ENCODE measurements around the gene DENND6A.
"Not testable (repeated sequence)": the region's sequence is repeated elsewhere in the genome, so short reads cannot be mapped to it uniquely, and the experiment has no call there.

The DENND6A gene

DNA sequence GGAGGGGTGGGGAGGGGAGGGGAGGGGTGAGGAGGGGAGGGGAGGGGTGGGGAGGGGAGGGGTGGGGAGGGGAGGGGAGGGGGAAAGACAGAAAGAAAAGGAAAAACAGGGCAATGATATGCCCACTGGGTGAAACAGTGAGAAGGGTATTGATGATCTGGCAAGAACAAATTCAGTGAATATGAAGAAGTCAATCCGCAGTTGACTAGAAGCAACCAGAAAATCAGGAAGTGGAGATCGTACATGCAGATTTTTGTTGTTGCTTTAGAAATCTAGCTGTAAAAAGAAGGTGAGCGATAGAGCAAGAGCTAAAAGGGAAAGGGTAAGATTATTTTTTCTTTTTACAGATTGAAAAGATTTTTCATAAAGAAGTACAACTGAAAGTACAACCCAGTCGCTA, 48.1 kb downstream of the DENND6A start:
- DNase-seq (ENCODE audit: low read depth in 2 of 2) = no peak

DNA sequence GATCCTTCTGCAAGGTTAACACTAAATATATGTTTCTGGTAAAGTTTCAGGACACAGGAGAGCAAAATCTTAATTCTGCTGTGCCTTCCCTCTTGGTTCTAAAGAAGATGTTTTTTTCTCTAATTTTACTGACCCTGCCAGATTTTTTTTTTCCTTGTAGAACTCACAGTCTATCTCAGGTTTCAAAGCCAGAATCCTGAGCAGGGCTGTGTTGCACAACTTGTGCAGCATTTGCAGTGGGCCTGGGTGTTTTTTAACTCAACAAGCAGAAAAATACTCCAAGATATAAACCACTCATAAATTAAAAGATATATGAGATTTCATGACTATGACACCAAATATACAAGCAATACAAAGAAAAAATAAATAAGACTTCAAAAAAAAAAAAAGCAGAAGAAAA, 55.5 kb downstream of the DENND6A start:
- no peak for DNase-seq (ENCODE audit: low read depth in 2 of 2)

DNA sequence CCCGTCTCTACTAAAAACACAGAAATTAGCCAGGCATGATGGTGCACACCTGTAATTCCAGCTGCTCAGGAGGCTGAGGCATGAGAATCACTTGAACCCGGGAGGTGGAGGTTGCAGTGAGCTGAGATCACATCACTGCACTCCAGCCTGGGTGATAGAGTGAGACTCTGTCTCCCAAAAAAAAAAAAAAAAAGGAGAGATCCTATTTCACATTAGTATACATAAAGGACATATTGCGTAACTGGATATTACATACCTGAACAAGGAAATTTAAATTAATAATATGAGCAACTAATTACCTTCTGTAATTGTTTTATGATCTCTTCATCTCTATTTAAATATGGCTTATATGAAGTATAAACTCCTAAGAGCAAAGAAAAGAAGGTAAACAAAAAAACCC, 58.6 kb downstream of the DENND6A start:
- DNase-seq (ENCODE audit: low read depth in 2 of 2) = not testable (repeated sequence)

DNA sequence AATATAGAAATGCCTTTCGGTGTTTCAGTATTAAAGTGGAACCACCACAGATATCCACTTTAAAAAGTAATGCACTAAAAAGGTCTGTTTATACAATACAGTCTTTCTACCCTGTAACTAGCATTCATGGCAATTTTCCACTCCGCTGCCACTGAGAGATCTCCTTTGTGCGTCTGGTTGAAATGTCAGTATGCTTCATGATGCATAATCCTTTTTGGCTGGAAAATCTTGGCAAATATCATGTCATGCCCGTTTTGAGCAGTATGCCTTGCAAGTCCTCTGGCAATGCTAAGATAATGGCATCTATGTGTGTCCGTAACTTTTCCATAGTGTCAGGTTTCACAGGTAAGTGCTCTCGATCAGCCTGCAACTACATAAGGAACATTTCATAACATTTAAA, 64.9 kb downstream of the DENND6A start:
- DNase-seq (ENCODE audit: low read depth in 2 of 2) = no peak

DNA sequence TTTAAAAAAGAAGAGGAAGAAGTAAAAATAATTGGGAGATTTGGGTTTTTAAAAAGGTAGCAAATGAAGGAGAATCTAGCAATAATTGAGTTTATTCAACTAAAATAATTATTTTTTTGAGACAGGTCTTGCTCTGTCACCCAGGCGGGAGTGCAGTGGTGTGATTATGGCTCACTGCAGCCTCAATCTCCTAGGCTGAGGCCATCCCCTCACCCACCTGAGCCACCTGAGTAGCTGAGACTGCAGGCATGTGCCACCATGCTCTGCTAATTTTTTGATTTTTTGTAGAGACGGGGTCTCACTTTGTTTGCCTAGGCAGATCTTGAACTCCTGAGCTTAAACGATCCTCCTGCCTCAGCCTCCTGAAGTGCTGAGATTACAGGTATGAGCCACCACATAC, 68.1 kb downstream of the DENND6A start:
- no peak for DNase-seq (ENCODE audit: low read depth in 2 of 2)

DNA sequence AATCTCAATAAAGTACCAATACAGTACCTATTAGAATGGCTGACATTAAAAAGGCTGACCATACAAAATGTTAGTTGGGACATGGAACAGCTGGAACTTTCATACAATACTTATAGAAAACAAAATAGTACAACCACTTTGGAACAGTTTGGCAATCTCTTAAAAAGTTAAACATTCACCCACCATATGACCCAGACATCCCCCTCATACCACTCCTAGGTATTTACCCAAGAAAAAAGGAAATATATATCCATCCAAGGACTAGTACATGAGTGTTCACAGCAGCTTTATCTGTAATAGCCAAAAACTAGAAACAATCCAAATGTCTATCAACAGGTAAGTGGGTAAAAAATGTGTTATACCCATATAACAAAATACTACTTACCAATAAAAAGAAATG, 70.5 kb downstream of the DENND6A start:
- DNase-seq (ENCODE audit: low read depth in 2 of 2) = no peak

DNA sequence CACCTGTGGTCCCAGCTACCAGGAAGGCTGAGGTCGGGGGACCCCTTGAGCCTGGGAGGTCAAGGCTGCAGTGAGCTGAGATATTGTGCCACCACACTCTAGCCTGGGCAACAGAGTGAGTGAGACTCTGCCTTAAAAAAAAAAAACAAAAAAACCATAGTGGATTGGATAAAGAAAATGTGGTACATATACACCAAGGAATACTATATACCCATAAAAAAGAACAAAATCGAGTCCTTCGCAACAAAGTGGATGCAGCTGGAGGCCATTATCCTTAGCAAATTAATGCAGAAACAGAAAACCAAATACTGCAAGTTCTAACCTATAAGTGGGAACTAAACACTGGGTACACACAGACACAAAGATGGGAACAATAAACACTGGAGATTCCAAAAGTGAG, 75.1 kb downstream of the DENND6A start:
- no peak for DNase-seq (ENCODE audit: low read depth in 2 of 2)

DNA sequence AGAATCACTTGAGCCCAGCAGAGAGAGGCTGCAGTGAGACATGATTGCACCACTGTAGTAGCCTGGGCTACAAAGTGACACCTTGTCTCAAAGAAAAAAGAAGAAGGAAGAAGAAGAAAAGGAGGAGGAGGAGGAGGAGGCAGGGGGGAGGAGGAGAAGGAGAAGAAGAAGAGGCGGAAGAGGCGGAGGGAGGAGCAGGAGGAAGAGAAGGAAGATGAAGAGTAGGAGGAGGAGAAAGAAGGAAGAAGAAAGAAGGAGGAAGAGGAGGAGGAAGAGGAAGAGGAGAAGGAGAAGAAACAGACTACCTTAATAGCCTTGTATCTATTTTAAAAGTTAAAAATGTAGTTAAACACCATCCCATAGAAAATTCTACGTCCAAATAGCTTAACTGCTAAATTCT, 76.6 kb downstream of the DENND6A start:
- DNase-seq (ENCODE audit: low read depth in 2 of 2) = no peak

DNA sequence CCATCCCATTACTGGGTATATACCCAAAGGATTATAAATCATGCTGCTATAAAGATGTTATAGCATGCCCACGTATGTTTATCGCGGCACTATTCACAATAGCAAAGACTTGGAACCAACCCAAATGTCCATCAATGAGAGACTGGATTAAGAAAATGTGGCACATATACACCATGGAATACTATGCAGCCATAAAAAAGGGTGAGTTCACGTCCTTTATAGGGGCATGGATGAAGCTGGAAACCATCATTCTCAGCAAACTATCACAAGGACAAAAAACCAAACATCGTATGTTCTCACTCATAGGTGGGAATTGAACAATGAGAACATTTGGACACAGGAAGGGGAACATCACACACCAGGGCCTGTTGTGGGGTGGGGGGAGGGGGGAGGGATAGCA, 81.0 kb downstream of the DENND6A start:
- not testable (repeated sequence) for DNase-seq (ENCODE audit: low read depth in 2 of 2)

DNA sequence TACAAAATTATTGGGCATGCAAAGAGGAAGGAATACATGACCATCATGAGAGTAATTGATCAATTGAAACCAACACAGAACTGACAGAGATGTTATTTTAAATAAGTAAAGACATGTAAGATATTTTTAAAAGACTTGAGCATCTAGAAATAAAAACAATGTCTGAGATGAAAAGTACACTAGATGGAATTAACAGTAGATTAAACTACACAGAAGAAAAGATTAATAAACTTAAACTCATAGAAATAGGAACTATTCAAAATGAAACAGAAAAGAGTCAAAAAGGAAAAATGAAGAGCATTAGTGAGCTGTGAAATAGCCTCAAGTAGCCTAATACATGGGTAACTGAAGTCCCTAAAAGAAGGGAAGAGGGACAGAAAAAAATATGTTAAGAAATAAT, 87.2 kb downstream of the DENND6A start:
- no peak for DNase-seq (ENCODE audit: low read depth in 2 of 2)

DNA sequence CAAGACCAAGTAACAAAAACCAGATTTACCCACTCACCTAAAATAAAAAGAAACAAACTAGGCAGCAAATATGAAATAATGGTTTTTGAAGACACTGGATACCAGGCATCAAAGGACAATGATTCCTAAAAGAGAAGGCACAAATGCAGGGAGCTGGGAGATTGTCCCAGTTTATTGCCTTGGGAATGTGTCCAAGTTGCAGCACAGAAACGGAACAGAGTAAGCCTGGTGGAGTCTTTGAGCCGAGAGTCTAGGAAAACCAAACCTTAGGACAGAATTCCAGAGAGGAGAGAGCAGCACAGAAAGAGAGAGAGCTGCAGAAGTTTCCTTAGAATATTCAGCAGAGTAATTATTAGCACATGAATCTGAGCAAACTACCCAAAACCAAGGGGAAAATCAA, 87.9 kb downstream of the DENND6A start:
- DNase-seq (ENCODE audit: low read depth in 2 of 2) = no peak

DNA sequence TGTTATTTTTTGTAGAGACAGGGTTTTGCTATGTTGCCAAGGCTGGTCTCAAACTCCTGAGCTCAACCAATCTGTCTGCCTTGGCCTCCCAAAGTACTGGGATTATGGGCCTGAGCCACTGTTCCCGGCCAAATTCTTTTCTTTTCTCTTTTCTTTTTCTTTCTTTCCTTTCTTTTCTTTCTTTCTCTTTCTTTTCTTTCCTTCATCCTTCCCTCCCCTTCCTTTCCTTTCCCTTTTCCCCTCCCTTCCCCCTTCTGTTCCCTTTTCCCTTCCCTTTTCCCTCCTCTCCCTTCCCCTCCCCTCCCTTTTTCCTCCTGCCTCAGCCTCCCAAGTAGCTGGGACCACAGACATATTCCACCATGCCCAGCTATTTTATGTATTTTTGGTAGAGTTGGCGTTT, 92.7 kb downstream of the DENND6A start:
- DNase-seq (ENCODE audit: low read depth in 2 of 2) = no peak

DNA sequence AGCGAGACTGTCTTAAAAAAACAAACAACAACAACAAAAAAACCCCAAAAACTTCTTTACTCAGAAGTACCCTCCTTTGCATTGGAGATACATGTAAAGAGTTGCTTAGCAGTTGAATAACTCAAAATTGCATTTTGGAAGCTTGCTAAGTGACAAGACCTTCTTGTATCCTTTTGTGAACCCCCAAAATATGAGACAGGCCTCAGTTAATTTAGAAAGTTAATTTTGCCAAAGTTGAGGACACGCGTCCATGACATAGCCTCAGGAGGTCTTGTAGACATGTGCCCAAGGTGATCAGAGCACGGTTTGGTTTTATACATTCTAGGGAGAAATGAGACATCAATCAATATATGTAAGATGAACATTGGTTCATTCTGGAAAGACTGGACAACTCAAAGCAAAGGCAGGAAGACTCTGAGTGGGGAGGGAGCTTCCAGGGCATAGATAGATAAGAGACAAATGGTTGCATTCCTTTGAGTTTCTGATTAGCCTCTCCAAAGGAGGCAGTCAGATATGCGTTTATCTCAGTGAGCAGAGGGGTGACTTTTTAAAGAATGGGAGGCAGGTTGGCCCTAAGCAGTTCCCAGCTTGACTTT, 94.0 kb downstream of the DENND6A start:
- DNase-seq (ENCODE audit: low read depth in 2 of 2) = no peak

DNA sequence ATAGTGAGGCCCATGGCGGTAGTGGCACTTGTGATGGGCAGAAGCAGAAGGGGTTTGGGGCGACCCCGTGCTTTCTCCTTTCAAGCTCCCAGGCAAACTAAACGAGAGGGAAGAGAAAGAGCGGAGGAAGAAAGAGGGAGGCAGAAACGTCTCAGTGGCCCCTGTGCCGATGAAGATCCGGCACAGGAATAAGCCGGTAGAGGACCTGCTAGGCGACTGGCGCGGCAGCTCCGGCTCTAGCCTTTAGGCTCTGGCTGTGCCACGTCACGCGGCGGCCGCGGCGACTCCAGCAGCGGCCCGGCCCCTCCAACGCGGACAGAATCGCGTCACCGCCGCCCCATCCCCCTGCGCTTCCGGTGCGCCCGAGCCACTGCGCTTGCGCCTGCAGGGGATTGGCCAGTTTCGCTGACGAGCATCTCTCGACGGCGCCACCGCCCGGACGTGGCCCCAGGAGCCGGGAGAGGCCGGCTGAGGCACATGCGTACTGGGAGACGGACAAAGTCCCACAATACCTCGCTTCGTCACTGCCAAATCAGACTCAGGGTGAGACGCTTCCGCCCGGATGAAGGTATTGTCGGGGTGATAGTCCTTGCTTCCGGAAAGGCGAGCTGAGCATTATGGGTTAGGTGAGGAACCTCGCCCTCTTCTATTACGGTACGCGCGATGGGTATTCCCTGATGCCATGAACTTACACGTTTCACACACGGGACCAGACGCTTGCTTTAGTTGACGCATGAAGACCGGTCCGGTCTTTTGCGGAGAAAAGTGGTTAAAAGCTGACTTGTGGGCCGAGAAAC, 95.6 kb downstream of the DENND6A start, which contains the start of gene ARF4:
Gene ARF4, minus strand, starts transcription at position 218 of the 797 bp plus-strand sequence. Its CDS starts 204 bp downstream, at position 14.
- peak; percentile 97 to 98 for DNase-seq (ENCODE audit: low read depth in 2 of 2)

DNA sequence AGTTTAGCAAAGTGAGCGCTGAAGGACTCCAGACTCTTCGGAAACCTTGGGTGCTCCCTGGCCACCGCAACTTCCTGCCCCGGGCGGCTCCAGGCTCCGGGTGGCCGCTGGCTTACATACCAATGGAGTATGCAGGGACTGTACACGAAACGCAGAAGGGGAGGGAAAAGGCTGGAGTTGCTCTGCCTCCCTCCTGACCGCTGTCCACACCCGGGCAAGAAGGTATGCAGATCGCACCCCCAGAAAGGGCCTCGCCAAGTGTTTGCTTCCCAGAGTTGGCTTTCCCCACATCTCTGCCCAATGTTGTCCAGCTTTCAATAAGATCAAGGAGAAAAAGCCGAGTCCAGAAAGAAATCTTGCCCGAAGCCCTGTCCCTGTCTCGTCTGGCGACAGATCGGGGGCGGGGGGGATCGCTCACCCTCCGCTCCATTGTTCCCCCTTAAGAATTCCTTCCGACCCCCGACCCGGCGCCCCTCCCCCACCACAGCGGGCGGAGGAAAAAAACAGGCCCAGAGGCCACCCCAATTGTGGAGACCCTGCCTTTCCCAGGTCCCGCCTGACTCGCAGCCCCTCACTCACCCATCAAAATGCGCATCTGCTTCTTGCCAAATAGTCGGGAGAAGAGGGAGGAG, 96.3 kb downstream of the DENND6A start:
- peak; percentile 20 to 45 for DNase-seq (ENCODE audit: low read depth in 2 of 2)

DNA sequence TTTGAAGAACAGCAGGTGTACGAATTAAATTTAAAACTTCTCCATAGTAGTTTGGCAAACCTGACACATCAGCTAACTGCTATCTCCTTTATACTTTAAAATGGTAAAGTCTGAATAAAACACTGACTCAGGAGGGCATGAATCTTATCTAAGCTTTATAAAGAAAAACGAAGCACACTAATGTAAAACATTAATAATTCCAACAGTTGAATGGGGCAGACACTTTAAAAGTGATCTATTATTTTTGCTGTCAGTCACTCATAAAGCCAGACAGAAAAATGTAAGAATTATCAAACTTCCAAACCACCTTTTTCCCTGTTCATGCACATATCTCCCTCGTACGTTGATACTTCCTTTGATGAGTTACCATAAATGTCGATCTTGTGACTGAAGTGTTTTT, 98.3 kb downstream of the DENND6A start:
- DNase-seq (ENCODE audit: low read depth in 2 of 2) = no peak

DNA sequence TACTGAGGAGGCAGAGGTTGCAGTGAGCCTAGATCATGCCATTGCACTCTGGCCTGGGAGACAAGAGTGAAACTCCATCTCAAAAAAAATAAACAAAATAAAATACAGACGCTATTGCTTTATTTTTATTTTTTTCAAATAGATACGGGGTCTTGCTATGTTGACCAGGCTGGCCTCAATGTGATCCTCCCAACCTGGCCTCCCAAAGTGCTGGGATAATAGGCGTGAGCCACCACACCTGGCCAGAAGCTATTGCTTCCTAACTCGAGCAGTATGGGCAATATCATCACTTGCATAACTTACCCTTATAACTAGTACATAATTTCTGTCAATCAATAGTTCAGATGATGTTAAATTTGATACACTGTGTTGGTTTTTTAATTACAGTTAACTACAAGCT, 98.7 kb downstream of the DENND6A start:
- DNase-seq (ENCODE audit: low read depth in 2 of 2) = no peak

DNA sequence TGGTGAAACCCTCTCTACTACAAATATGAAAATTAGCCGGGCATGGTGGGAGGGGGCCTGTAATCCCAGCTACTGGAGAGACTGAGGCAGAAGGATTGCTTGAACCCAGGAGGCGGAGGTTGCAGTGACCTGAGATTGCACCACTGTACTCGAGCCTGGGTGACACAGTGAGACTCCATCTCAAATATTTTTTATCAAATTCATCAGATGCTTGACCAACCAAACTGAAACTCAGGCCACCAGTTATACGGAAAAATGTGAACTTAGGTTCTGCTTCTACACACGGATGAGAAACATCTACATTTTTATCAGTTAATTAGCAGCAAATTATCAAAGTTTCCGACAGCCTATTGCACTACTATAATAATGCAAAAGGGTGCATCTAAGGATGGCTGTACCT, 100.6 kb downstream of the DENND6A start:
- no peak for DNase-seq (ENCODE audit: low read depth in 2 of 2)

DNA sequence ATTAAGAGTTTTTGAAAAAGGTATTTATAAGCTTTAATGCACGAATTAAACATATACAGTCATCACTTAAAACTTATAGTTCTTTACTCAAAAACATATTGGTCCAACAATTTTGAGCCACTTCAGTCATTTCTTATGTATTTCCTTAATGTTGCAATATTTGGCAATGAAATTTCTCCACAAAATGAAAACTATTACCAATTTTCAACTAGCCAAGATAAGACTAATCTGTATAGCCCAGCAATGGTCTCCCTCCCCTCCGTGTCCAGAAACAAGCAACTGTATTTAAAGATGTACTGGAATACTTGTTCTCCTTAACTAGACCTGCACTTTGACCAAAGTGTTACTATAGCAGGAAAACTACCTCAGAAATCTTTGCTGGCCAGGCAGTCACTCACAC, 105.0 kb downstream of the DENND6A start:
- no peak for DNase-seq (ENCODE audit: low read depth in 2 of 2)

DNA sequence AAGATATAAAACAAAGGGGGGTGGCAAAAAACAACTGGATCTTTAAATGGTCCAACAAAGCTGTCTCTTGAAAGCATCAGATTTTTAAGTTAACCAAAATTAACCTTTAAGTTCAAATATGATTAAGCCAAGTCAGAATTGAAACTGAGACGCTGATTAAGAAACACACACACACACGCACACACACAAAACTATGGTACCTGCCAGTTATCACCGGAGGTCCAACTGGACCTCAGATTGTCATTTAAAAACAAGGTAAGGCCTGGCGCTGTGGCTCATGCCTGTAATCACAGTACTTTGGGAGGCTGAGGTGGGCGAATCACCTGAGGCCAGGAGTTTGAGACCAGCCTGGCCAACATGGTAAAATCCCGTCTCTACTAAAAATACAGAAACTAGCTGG, 106.1 kb downstream of the DENND6A start:
- DNase-seq (ENCODE audit: low read depth in 2 of 2) = no peak

DNA sequence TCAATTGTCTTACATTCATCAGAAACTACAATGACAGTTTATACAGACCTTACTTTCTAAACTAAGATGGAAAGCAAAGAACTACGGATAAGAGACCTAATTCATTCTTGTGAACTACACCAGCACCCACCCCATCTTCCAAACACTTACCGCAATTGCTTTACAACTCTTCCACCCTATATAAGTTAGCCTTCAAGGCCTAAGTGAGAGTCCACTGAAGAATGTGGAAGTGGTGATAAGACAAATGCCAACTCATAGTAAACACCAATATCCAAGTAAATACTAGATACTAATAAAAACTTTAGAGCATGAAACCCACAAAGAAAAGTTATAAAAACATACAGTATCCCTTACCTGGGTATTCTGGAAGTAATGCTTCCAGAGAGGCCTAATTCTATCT, 109.3 kb downstream of the DENND6A start:
- no peak for DNase-seq (ENCODE audit: low read depth in 2 of 2)

DNA sequence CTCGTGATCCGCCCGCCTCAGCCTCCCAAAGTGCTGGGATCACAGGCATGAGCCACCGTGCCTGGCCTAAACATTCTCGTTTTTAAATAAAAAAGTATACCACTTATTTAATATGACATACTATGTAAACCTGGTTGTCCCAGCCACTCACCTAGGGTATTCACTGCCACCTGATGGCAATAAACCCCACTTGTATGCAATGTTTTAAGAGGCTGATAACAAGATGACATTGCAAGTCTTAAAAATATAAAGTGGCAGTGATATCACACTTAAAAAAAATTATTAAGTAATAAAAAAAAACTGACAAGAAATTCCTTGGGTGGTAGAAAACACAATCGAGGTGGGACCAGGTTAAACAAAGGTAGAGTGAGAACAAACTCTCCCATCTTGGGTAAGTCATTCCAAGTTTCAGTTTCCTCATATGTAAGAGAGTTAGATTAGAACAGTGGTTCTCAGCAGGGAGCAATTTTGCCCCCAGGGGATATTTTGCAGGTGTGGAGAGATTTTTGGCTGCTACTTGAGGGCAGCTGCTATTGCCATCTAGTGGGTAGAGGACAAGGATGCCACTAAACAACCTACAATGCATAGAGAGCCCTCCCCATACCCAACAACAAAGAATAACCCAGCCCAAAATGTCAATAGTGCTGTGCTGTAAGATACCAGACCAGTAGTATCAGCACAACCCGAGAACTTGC, 110.3 kb downstream of the DENND6A start:
- no peak for DNase-seq (ENCODE audit: low read depth in 2 of 2)

DNA sequence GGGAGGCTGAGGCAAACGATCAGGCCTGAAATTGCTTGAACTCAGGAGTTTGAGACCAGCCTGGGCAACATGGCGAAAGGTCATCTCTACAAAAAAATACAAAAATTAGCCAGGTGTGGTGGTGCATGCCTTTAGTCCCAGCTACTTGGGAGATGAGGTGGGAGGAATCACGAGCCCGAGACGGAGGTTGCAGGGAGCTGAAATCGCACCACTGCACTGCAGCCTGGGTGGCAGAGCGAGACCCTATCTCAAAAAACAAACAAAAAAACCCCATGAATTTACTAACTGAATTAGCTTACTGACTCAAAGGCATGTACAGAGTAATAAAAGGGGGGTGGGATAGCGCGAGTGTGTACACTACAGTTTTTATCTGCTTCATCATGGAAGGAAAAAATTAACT, 115.1 kb downstream of the DENND6A start:
- DNase-seq (ENCODE audit: low read depth in 2 of 2) = no peak

All from activated CD4-positive, alpha-beta T cell treated with anti-CD3 and anti-CD28 coated beads for 24 hours (primary cell).